Measurements from ENCODE around the gene MAST4.

- TF ChIP-seq EZH2phosphoT487 (IDR thresholded peaks at IDR 0.05; ENCODE audit: insufficient read depth, low read depth) (no peak), EZH2 (IDR thresholded peaks at IDR 0.05; ENCODE audit: insufficient read depth, poor library complexity, severe bottlenecking) (no peak)
Observed at GRCh38 chr5:67209141-67209771, 613.1 kb downstream of the MAST4 start.
